Prostate gland (tissue), 2 donors: ENCODE measurements around the gene PARVB.

Experiments
- CTCF ChIP-seq, 4 experiments: fragments of 200-600 bp in 2 of 4; fragments of 450-650 bp in 2 of 4; sonication (generic) in 2 of 4; IDR thresholded peaks; 1 replicate in 3 of 4; 2 replicates in 1 of 4; pipeline ENCODE4 v1.5.1; 2016 to 2019; ENCODE audit warnings: antibody characterized with exemption in 4 of 4, mild to moderate bottlenecking in 2 of 4, moderate library complexity in 2 of 4
- POLR2A ChIP-seq: fragments of 450-650 bp; IDR thresholded peaks from one replicate; pipeline ENCODE4 v1.6.1; 2016; ENCODE audit warnings: antibody characterized with exemption, mild to moderate bottlenecking

DNA sequence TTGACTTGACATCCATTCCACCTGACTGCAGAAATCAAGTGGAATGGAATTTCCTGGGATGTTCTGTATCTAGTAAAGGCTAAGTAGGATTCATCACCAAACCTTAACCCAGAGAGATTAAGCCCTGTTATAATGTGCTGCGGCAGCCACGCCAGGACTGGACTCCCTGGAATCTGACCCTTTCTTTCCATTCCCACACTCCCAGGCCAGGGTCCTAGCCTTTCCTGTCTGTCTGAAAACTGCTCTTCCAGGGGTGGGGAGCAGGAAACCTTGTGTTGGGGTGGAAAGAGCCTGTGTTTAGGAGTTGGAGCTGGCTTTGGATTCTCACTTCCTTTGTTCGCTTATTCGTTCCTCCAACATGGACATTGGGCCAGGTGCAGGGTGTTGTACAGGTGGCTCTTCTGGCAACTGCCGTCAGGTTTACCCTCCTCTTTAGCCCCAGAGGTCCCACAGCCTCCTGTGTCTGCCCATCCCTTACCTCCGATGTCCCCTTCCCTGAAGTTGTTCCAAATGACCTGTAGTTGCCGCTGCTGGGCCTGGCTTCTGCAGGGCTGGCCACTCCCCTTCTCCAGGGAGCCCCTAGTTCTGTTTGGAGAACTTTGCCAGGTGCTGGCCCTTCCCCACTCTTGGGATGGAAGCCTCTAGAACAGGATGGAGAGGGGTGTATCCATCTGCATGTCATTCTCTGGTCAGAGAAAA is 20.5 kb upstream of the PARVB start:
- TF ChIP-seq CTCF (IDR thresholded peaks at IDR 0.05) (no peak), POLR2A (no peak)
